Suprapubic skin (tissue), 4 donors: ENCODE results near the gene CLEC2A. TPM values are rescaled to one million over a fixed set of nuclear protein-coding genes. Genes with fewer than 3 reads are reported as not detected.
A peak's percentile ranks its signal among the peaks of the same experiment; 100 is the strongest.

ENCODE experiments used
- DNase-seq, 2 donors: peaks; one replicate each; pipeline ENCODE4 v3.0.0-alpha.2; 2019; ENCODE audit warnings: low spot score in 2 of 2
- H3K27ac ChIP-seq: fragments of 200-600 bp; sonication (generic); one replicate; pipeline ENCODE4 v1.5.1; 2019
- H3K27me3 ChIP-seq: fragments of 200-600 bp; sonication (generic); one replicate; pipeline ENCODE4 v1.5.1; 2019
- H3K36me3 ChIP-seq: fragments of 200-600 bp; sonication (generic); one replicate; pipeline ENCODE4 v1.5.1; 2019
- H3K4me1 ChIP-seq: fragments of 200-600 bp; sonication (generic); one replicate; pipeline ENCODE4 v1.5.1; 2019
- H3K4me3 ChIP-seq: fragments of 200-600 bp; sonication (generic); one replicate; pipeline ENCODE4 v1.5.1; 2019; ENCODE audit warnings: mild to moderate bottlenecking
- H3K9me3 ChIP-seq: fragments of 200-600 bp; sonication (generic); one replicate; pipeline ENCODE4 v1.5.1; 2019
- CTCF ChIP-seq, 2 donors: fragments of 200-600 bp in 1 of 2; fragments of 450-650 bp in 1 of 2; sonication (generic) in 1 of 2; IDR thresholded peaks; one replicate each; pipeline ENCODE4 v1.5.1; 2016 to 2019; ENCODE audit warnings: antibody characterized with exemption in 2 of 2, mild to moderate bottlenecking in 1 of 2, moderate library complexity in 1 of 2
- EP300 ChIP-seq: sonication (generic); formaldehyde crosslinking; IDR thresholded peaks from one replicate; pipeline ENCODE4 v1.6.1; 2017; ENCODE audit warnings: antibody characterized with exemption
- POLR2A ChIP-seq, 2 donors: fragments of 450-650 bp; IDR thresholded peaks; one replicate each; pipeline ENCODE4 v1.6.1; 2017; ENCODE audit warnings: antibody characterized with exemption in 2 of 2, mild to moderate bottlenecking in 2 of 2, moderate library complexity in 2 of 2
- POLR2AphosphoS5 ChIP-seq, 3 donors: sonication (generic); formaldehyde crosslinking; IDR thresholded peaks; one replicate each; pipeline ENCODE4 v1.6.1; 2017; ENCODE audit warnings: antibody characterized with exemption in 3 of 3
- WGBS: methylation state at CpG from one replicate; pipeline ENCODE4 v1.1.5; 2018; 5-methylcytosine and 5-hydroxymethylcytosine counted together
- total RNA-seq, 4 donors: library from RNA; depleted of rRNA; stranded (reverse); fragments of >200 nt; gene quantifications; one replicate each; pipeline ENCODE4 v1.1.0, GENCODE V29; 2016

Gene CLEC2A
- total RNA-seq, 4 donors from 2014 or later, result 35.7 to 68.5 (median 60.8) TPM

- H3K27me3 ChIP-seq, result no peaks in the 10 kb centered on the region
- 55% methylated on average over 4 of the region's 4 CpGs for WGBS
- DNase-seq, result no peak
- H3K27ac ChIP-seq, result peak overlapping the region; percentile 3
- TF ChIP-seq POLR2AphosphoS5 (IDR thresholded peaks at IDR 0.05), result no peak
- TF ChIP-seq EP300, result no peak
- no peak for TF ChIP-seq POLR2A (IDR thresholded peaks at IDR 0.05)
- no peak for TF ChIP-seq CTCF (IDR thresholded peaks at IDR 0.05)
- no peaks in the 10 kb centered on the region for H3K9me3 ChIP-seq
- H3K36me3 ChIP-seq, result no peaks in the 10 kb centered on the region
- H3K4me3 ChIP-seq, result peak overlapping the region; percentile 48
- H3K4me1 ChIP-seq, result peaks cover 2% of the 10 kb centered on the region
Measured at GRCh38 chr12:9864913-9865675, 67.1 kb downstream of the CLEC2A start.

Other genes with a start within 250 kb of the CLEC2A start
- not detected for gene CLECL1, start 199.3 kb downstream of the CLEC2A start, total RNA-seq
- gene CD69, start 171.5 kb downstream of the CLEC2A start, total RNA-seq, result 1 to 10 TPM in 3 of 4 donors, under 1 TPM in 1; 0.93 to 2.7 (median 1.7) TPM
- gene KLRF1, start 104.9 kb downstream of the CLEC2A start, total RNA-seq, result not detected
- gene CLEC2B, start 63.0 kb downstream of the CLEC2A start, total RNA-seq, result 10 to 100 TPM; 41.9 to 81.2 (median 53.5) TPM
- gene KLRF2, start 50.9 kb downstream of the CLEC2A start, total RNA-seq, result not detected
- under 1 TPM in 1 of 4 donors, not detected in 3; 0.30 TPM for gene CLEC12A, start 39.0 kb upstream of the CLEC2A start, total RNA-seq
- gene CLEC1B, start 66.8 kb upstream of the CLEC2A start, total RNA-seq, result not detected
- gene CLEC12B, start 78.3 kb upstream of the CLEC2A start, total RNA-seq, result 1 to 10 TPM; 2.0 to 5.9 (median 4.3) TPM
- not detected for gene CLEC9A, start 98.3 kb upstream of the CLEC2A start, total RNA-seq
- 1 to 10 TPM in 2 of 4 donors, under 1 TPM in 2; 0.42 to 2.1 (median 1.1) TPM for gene CLEC1A, start 166.6 kb upstream of the CLEC2A start, total RNA-seq
- gene CLEC7A, start 197.8 kb upstream of the CLEC2A start, total RNA-seq, result 1 to 10 TPM; 3.7 to 6.6 (median 4.1) TPM
- not detected for gene OLR1, start 239.8 kb upstream of the CLEC2A start, total RNA-seq
- under 1 TPM in 1 of 4 donors, not detected in 3; 0.16 TPM for gene TMEM52B, start 246.7 kb upstream of the CLEC2A start, total RNA-seq